NCI-H524 treated with DMSO at 0.1 percent for 48 hours (cell line): Measurements from ENCODE around the gene SDHB.

Experiments used
- DNase-seq: peaks from one replicate; lab custom pipeline; 2025; lab: John Stamatoyannopoulos, UW

The SDHB gene

DNA sequence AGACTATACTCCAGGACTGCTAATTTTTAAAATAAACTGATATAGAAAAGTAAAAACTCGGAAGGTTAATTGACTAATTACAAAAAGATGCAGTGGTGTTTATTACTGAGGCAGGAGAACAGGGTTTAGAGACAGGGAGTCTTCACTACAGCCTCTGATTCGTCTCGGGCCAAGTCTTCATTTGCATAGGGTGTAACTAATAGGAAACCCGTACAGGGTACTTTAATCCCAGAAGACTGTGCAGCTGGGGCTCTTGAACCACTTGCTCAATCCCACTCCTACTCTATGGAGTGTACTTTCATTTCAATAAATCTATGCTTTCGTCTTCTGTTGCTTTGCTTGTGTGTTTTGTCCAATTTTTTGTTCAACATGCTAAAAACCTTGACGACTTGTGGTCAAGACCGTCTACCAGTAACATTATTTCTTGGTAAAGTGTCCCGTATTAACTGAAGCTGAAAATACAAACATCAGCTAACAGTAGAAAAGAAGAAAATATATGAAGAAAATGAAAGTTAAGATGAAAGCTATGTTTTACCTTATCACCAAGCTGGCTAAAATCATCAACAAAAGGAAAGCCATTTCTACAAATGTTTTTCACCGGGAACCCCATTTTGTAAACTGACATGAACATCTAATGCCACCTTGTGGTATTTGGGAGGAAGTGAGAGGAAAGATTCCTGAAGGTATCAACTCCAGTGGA lies 8.0 kb downstream of the SDHB start:
- DNase-seq: peak; percentile 17

DNA sequence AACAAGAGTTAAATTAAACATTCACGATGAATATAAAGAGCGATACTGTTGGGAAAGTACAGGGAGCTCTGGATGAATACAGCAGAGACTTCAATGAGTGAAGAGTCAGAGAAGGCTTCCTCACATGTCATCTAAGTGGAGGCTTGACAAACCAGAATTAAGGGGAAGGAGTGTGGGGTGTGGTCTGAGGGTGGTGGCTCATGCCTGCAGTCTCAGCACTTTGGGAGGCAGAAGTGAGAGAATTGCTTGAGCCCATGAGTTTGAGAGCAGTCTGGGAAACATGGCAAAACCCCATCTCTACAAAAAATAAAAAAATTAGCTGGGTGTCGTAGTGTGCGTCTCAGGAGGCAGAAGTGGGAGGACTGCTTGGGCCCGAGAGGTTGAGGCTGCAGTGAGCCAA lies 8.7 kb downstream of the SDHB start:
- no peak for DNase-seq

DNA sequence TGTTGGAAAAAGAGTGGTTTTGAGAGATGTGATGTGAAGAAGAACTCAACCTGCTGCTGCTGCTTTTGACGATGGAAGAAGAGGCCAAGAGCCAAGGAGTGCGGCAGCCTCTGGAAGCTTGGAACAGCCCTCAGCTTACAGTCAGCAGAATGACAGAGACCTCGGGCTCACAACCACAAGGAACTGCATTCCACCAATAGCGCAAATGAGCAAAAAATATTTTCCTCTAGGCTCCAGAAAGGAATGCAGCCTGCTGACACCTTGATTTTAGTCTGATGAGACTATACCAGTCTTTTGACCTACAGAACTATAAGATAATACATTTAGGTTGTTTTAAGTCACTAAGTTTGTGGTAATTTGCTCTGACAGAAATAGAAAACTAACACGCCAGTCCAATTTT lies 10.2 kb downstream of the SDHB start:
- no peak for DNase-seq

DNA sequence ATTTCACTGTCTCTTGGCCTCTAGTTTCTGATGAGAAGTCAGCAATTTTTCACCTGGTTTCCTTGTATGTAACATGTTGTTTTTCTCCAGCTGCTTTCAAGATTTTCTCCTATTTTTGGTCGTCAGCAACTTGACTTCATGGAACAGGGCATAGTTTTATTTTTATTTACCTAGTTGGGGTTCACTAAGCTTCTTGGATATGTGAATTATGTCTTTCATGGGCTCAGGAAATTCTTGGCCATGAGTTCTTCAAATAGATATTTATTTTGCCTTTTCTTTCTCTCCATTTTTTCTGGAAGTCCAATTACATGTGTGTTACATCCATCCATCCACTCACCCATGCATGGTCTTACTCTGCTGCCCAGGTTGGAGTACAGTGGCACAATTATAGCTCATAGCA lies 13.7 kb downstream of the SDHB start:
- DNase-seq: no peak

DNA sequence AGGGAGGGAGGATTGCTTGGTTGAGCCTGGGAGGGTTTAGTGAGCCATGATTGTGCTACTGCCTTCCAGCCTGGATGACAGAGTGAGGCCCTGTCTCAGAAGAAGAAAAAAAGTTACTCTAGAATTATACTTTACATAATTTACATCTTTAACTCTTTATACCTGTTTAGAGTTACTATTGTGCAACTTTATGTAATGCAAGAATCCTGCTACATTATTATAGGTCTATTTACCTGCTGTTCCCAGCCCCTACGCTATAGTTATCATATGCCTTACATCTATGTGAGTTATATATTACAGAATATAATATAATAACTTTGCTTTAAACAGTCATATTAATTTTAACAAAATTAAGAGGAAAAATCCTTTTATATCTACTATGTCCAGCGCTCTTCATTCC lies 14.3 kb downstream of the SDHB start:
- DNase-seq: no peak

DNA sequence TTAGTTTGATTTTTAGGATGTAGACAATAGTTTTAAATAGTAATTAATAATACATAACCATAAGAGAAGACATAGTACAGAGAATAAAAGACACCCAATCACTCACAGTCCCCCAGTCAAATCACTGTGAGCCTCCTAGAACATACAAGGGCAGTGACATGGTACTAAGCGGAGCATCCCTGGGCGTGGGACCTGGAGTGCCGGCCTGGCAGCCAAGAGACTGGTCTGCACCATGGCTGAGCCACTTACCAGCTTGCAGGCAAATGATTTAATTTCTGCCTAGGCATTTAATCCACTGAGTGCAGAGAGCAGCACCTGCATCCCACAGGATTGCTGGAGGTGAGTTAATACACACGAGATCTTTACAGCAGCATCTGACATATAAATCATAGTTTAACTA lies 20.4 kb downstream of the SDHB start:
- no peak for DNase-seq

DNA sequence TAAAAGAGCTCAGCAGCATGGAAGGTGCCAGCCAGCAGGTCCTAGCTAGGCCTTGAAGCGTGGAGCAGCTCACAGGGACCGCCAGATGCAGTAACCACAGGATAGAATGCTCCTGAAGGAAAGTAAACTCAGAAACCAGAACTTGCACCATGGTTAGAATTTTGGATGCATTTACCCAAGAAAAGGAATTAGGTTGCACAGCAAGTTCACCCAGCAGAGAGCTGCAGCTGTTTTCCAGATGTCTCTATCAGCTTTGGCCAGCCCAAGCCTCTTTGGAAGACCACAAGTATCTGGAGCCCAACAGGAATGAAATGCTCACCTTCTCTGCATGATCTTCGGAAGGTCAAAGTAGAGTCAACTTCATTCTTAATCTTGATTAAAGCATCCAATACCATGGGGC lies 21.1 kb downstream of the SDHB start:
- DNase-seq: no peak

DNA sequence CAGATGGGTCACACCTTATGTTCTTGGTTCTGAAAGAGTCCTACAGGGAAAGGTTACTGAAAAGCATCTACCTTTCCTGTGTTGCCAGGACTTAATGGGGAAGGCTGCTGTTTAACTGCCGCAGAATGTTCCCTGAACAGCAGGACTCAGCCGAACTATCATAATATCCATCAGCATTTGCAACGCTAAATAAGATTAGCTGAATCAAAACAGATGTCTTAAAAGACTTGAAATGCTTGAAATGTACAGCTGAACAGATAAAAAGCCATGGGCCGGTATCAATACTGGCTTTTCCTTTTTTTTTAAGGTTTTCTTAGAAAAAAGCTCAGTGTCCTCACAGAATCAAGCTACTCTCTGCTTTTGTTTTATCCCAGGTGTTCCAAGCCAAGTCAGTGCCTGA lies 22.4 kb downstream of the SDHB start:
- DNase-seq: no peak

DNA sequence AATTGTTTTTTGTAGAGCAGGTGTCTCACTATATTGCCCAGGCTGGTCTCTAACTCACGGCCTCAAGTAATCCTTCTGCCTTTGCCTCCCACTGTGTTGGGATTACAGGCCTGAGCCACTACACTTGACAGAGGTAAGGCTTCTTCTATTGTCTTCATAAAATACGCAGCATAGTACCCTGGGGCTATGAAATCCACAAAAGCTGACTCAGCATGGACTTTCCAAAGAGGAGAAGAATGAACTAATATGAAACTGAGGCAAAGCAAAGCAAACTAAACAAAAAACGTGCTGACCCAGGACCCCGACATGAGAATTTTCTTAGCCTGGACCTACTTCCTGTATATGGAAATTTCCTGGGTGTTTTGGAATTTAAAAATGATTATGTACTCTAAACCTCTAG lies 23.6 kb downstream of the SDHB start:
- DNase-seq: no peak

DNA sequence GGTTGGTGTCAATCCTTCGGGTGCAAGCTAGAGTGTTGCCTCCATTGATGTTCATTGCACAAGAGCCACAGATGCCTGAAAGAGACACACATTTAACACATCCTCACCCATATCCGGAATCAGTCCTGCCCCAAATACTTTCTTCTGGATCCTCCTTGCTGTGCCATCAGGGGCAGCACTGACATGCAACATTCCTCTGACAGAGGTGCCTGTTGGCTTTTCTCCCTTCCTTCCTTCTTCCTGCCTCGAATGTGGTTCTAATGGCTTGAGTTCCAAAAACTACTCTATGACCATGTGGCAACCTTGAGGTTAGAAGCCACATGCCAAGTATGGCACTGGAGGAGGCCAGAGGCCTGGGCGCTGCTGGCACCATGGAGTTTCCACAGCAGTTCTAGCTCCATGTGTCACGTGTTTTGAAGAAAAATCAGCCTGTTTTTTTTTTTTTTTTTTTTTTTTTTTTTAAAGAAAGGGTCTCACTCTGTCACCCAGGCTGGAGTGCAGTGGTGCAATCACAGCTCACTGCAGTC lies 25.1 kb downstream of the SDHB start:
- no peak for DNase-seq

DNA sequence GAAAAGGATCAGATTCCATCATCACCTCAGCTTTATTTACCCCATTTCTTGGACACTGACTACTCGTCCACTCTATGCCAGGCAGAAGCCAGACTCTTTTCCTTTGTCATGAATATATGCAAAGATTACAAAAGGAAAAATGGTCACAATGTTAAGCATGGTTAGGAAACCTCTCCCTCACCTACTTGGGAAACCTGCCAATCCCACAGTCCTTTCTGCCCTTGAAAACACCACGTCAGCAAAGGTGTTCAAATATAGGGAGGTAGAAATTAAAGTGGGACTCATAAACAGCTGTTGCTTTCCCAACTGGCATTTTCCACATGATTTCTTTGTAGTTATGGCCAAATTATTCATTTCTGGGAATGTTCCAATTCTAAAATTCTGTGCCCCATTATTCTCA lies 25.9 kb downstream of the SDHB start:
- DNase-seq: no peak

DNA sequence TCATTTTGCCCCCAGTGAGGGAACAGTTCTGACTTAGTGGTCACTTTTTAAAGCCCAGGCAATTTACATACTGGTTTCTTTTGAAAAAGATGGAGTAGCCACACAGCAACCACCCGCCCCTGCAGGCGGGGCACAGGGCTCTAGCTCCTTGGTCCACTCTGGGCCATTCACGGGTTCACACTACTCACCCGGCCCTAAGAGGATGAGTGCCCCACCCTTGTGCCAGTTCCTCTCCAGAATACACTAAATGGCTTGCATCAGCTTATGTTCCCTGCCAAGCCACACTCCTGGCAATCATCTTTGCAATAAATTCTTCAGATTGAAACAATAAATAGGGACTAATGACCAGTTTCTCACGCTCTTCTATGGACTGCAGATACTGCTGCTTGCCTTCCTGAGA lies 26.4 kb downstream of the SDHB start:
- DNase-seq: no peak

DNA sequence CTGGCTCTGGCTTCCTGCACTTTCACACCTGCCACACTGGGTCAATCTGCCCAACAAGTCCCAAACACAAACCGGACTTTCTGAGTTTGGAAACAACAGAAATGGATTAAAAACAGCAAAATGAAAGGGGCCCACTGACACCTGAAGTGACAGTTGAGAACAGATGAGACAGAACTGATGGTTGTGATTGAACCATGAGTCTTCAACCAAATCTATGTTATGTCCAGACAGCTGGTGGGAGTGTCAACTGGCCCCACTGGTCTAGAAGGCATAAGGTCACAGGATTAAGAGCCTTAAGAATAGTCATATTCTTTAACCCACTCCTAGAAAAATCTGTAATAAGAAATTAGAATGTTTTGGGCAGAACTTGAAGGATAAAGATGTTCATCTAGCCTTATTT lies 29.1 kb downstream of the SDHB start:
- DNase-seq: no peak

DNA sequence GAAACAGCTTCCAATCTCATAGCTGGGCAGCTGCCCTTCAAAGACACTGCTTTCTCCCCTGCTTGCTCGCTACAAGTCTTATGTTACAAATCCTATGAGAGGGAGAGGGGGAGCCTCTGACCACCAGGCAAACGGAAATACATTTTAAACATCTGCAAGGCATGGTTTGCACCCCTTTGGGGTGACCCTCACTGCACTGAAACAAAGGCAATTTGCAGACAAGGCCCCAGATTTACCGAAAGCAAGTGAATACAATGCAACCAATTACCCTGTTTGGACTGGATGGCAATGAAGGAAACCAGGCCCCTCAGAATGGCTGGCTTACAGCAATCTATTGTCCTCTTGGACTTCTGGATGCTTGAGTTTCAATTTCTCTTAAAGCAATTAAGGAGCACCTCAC lies 30.3 kb downstream of the SDHB start:
- DNase-seq: no peak

DNA sequence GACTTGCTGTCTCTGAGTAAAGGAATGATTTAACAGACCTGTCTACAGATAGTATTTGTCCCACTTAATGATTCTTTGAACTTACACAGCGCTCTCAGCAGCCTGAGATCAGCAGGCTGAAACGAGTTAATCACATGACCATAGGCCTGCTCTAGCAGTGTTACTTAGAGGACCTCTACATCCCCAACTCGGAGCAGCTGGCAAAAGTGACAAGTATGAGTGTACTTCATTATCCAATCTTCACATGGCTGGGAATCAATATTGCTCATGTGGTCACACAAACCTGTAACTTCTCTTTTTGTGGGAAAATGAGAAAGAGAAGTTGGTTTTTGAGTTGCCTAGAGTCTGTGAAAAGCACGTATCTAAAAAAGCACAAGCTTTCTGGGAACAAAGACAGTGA lies 30.7 kb downstream of the SDHB start:
- DNase-seq: no peak

DNA sequence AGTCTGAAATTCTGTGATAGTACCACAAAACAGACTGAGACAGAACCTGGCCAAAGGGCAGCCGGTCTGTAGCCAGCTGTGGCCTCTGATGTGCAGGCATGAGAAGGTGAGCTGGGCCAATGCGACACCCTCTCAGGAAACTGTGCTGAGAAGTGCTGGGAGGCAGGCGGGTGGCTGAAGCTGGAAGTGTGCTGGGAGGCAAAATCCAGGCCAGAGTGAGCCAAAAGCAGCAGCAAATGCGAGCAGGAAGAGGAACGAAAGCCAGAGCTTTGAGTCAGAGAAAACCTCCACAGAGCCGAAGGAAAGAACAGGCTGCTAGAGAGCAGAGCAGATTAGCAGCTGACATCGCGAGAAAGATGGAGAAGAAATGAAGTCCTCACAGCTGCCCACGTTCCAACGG lies 31.9 kb downstream of the SDHB start:
- no peak for DNase-seq

DNA sequence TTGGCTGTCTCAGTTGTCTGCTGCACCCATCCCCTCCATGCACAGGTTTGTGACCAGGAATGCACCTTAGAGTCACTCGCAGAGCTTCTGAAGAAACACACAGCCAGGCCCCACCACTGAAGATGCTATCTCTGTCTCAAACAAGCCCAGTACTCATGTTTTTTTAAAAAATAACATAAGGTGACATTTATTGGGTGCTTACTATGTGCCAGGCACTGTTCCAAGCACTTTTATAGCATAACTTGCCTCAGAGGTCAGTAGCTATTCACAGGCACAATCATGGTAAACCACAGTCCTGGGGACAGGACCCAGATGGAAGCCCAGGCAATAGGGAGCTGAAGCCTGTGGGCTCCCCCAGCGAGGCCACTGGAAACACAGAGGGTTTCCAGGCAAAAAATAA lies 33.3 kb downstream of the SDHB start:
- DNase-seq: no peak

DNA sequence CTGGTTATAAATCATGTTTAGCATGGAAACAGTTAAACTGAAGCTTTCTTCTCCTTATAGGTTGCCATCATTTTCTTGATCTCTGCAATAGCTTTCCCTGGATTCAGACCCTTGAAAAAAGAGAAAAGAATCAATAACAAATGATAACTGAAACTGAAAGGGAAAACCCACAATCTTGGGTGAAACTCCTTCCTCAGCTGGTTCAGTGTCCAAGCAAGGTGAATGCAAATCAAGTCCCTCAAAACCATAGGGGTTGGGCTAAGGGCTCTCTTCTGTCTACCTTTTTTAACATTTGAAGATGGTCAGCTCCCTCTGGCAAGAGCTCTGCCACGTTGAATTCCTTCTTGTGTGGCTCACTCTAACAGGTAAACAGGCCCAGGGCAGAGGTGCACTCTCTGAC lies 35.0 kb downstream of the SDHB start:
- no peak for DNase-seq

DNA sequence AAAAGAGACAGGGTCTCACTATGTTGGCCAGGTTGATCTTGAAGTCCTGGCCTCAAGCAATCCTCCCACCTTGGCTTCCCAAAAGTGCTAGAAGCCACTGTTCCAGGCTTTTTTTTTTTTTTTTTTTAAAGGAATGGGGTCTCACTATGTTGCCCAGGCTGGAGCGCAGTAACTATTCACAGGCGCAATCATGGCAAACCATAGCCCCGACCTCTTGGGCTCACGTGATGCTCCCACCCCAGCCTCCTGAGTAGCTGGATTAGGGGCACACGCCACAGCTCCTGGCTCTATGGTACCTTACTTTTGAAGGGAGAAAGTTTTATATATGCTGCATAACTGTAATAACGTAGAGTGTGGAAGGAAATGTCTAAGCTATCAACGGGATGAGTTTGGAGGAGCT lies 36.4 kb downstream of the SDHB start:
- DNase-seq: no peak

DNA sequence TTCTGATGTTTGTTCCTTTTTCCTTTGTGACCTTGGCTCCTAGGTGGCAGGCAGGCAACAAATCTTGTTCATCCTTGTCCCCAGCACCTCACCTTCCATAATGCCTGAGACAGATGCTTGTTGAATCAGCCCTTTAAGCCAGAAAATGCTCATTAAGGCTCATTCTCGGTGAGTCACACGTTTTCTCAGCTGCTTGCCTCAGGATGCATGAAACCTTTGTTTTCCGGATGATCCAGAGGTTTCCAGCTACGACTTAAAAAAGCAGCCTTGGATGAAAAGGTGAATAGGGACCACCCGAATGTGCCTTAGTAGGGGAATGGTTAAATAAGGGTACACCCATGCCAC lies 37.5 kb downstream of the SDHB start:
- DNase-seq: no peak

DNA sequence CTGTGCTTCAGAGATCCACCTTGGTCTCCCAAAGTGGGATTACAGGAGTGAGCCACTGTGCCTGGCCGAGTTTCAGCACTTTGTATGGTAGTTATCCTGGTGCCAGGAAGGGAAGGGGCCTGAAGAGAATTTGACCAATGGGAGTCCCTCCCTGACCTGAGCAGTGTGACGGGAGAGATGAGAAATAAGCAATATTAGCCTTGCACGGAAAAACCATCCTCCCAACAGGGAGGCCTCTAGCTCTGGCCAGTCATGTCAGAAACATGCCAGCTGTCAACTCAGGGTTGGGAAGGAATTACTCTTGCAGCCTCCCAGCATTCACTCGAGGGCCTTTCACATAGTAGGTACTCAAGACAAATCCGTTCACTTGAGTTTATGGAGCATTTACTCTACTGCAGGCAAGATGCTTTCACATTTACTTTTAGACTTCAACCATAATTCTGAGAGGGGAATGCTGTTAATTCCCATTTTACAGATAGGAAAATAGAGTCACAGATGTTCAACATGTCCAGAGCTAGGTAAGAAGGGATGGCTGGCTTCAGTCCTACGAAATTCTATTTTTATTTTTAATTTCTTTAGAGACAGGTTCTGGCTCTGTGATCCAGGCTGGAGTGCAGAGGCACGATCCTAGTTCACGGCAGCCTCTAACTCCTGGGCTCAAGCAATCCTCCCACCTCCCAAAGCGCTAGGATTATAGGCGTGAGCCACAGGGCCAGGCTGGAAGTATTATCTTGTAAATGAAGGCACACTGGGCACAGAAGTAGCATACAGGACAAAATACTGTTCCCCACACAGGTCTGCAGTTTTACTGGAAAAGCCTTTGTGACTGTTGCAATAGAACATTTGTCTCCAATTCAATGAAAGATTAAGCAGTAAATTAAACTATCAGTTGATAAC lies 38.9 kb downstream of the SDHB start:
- DNase-seq: no peak

DNA sequence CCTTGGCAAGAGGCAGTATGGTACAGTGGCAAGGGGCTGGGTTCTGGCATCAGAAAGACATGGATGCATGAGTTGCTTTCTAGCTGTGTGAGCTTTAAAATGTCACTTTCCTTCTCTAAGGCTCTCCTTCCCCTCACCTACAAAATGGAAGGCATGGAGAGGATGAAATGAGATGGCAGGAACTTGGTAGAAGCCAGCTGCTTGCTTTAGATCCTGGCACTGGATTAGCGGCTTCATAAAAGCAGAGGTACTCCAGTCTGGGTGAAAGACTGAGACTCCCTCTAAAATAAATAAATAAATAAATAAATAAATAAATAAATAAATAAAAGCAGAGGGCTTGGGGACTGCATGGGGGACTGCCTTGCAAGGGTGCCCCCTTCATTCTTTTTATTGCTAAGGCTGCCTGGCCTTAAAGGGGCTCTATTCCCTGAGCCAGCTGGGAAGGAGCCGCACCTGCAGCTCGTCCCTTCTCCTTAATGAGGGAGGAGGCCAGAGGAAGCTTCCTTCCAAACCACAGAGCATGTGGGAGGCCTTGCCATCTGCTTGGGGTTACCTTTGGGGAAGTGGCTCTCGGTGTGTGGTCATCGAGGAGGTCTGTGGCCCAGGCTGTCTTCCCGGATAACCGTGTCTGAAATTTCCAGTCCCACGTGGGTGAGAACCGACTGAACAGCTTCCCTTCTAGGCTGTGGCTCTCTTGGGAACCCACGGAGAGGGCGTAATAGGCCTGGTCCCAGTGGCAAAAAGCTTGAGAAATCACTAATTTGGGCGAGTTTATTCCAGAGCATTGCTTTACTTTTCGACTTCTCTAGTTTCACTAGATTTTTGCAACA lies 40.1 kb downstream of the SDHB start:
- DNase-seq: no peak
